HG03378 (cell line): ENCODE data around the gene SPTBN1.
"Not testable (repeated sequence)": the region's sequence is repeated elsewhere in the genome, so short reads cannot be mapped to it uniquely, and the experiment has no call there.

Experiments used
- ATAC-seq: cut with Tn5 transposase; IDR thresholded peaks from one replicate; pipeline ENCODE4 v1.9.1; 2021; ENCODE audit warnings: mild to moderate bottlenecking, moderate library complexity; ENCODE audit not compliant: unreplicated experiment

Gene SPTBN1

DNA sequence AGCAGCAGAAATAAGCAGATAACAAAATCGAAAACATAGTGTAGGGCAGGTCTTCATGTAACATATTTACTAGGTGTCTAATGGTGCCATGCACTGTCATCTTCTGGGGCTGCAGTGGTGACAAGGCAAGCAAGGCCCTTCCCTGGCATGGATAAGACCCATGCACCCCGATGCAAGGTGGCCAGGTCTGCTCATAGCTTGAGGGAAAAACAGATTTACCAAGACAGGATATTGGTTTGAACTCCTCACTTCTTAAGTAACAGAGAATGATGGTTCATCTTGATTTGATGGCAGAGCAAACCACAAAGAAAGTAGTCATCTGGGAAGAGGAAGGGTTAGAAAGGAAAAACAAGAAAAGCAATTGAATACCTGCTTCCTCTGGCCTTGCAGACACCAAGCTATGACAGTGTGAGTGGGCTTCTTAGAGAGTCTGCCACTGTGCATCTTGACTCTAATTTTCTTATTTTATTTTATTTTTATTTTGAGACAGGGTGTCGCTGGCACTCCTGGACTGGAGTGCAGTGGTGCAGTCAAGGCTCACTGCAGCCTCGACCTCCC, 231.5 kb downstream of the SPTBN1 start:
- ATAC-seq = no peak

- ATAC-seq = no peak
Observed at GRCh38 chr2:54691445-54692135, 235.5 kb downstream of the SPTBN1 start.

- ATAC-seq = no peak
Observed at GRCh38 chr2:54692556-54692955, 236.4 kb downstream of the SPTBN1 start.

- ATAC-seq = no peak
Observed at GRCh38 chr2:54695378-54695777, 239.3 kb downstream of the SPTBN1 start.

GRCh38 chr2:54697934-54698333, 241.8 kb downstream of the SPTBN1 start:
- no peak for ATAC-seq

- ATAC-seq = not testable (repeated sequence)
Observed at GRCh38 chr2:54698926-54699325, 242.8 kb downstream of the SPTBN1 start.

GRCh38 chr2:54699665-54700064, 243.5 kb downstream of the SPTBN1 start:
- ATAC-seq = no peak

DNA sequence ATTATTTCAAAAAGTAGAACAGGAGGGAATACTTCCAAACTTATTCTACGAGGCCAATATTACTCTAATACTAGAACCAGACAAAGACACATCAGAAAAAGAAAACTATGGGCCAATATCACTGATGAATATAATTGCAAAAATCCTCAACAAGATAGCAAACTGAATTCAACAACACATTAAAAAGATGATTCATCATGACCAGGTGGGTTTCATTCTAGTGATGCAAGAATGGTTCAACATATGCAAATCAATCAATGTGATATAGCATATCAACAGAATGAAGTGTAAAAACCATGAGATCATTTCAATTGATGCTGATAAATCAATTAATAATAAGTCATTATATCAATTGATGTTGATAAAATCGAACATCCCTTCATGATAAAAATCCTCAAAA, 244.9 kb downstream of the SPTBN1 start:
- ATAC-seq = no peak

DNA sequence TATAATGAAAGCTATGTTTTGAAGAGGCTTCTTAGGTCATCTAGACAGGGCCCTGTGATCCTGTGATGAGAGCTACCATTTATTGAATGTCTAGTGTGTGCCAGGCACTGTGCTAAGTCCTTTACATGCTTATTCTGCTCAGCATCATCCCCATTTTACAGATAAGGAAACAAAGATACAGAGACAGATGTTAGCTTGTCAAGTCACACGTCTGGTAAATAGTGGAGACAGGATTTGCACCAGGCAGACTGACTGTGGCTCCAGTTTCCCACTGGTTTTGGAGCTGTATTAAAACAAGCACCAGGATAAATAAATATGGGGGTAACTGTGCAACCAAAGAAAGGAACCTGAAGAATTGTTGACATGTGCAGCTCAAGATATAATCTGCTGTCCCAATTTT, 248.1 kb downstream of the SPTBN1 start:
- ATAC-seq = no peak

DNA sequence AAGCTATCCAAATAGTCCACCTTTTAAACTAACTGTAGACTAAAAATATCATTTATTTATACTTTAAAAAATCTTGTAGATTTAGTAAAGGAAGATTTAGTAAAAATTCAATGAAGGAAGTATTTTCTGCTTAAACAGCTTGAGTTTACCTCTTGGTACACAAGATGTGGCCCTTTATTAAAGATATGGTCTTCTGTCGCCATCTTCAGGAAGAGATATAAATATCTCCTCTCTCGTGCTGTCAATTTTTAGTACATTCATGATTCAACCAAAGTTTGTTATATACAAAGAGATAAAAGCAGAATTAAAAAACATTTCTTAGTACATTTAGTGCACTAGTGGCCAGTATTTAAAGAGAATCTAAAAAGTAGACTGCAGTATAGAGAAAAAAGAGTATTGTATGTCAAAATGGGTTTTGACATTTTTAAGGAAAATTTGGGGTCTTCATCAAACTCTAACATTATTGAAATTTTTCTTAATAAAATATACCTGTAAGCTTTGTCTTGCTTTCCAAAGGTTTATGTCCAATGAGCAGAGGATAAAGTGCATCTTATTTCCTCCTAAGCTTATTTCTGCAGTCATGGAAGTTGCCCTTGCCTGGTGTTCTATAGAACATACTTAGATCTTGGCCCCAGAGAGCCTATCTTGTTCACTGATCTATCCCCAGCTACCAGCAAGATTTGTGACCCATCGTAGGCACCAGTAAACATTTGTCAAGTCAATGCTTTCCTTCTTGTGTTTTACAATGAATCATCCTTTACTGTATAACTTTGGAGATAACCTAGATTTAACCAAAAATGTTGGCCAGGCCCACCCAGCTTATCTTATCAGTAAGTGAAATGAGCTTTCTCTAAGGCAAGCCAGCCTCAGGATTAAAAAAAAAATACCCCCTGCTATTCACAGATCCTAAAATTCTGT, 248.8 kb downstream of the SPTBN1 start:
- no peak for ATAC-seq

DNA sequence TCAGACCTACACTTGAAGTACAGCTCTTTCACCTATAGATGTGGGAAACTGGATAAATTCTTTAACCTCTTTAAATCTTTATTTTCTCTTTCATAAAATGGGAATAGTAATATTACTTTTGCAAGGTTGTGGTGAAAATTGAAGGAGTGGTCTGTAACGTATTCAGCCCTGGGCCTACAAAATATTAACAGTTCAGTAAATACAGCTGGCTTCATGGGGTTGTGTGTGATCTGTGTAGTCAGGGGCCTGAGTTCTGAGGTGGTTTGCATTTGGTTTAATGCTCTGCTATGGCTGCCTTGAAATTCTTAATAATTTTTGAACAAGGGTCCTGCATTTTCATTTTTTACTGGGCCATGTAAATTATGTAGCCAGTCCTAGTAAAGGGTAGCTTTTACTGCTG, 250.5 kb downstream of the SPTBN1 start:
- no peak for ATAC-seq

DNA sequence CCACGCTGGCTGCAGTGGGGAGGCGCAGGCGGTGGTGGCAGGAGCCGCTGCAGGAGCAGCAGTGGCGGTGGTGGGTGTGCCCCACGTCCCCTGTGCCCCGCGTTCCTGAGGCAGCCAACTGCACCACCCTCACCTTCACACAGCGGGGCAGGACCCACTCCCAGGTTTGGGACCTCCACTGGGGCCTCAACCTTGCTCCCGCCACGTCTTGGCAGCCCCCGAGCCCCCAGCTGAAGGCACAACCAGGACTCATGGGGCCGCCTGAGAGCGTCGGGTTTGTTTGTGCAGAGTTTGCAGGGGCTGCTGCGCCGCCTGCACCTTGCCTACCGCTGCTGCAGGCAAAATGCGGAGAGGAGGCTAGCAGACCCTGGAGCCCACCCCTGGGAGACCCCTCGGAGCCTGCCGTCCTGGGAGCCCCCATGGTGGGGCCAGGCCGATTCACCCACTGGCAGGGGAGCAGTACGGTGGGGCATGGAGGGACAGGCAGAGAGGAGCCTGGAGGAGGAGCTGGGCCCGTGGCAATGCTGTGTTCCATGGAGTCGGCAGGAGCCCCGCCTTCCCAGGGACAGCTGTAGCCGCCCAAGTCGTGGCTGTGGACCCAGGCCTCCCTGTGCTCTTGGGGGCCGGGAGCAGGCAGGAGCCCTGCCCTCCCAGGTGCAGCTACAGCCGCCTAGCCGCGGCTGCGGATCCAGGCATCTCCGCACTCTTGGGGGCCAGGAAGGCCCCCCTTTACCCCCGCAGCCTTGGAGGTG, 252.6 kb downstream of the SPTBN1 start:
- no peak for ATAC-seq

- ATAC-seq = no peak
Observed at GRCh38 chr2:54709336-54709809, 253.2 kb downstream of the SPTBN1 start.

GRCh38 chr2:54710216-54710615, 254.1 kb downstream of the SPTBN1 start:
- no peak for ATAC-seq

GRCh38 chr2:54712516-54712915, 256.4 kb downstream of the SPTBN1 start:
- no peak for ATAC-seq

DNA sequence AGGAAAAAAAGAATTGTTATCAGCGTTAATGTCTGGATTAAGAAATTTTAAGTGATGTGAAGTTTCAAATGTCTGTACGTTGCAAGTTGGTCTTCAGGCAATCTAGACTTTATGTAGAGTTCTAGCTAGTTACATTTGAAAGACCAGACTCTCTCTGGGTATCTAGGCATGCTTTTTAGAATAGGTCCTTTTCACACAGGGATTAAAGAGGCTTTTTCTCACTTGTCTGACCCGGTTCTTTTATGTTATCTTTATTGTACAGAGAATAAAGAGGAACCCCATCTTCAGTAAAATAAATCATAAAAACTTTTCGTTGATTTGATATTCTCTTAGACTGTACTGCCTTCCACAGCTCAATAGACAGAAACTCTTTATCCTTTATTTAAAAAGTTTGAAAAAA, 258.9 kb downstream of the SPTBN1 start:
- no peak for ATAC-seq

- ATAC-seq = no peak
Observed at GRCh38 chr2:54716375-54716774, 260.2 kb downstream of the SPTBN1 start.

GRCh38 chr2:54720563-54720962, 264.4 kb downstream of the SPTBN1 start:
- ATAC-seq = no peak
